ENCODE measurements around the gene XIRP2.
"Not testable (repeated sequence)": the region's sequence is repeated elsewhere in the genome, so short reads cannot be mapped to it uniquely, and the experiment has no call there.

Gene XIRP2

GRCh38 chr2:167265004-167265403 is 376.7 kb downstream of the XIRP2 start:
- no peaks in the 10 kb centered on the region for H3K27me3 ChIP-seq (replicated peaks; ENCODE audit: control insufficient read depth, insufficient read depth, low read length)
- no peaks in the 10 kb centered on the region for H3K36me3 ChIP-seq (ENCODE audit: control insufficient read depth, insufficient read depth, low read length)
- no peak for TF ChIP-seq CTCF (IDR thresholded peaks at IDR 0.05; ENCODE audit: insufficient read depth, low read length, poor library complexity, severe bottlenecking)
- H3K4me3 ChIP-seq (replicated peaks; ENCODE audit: low read depth, low read length), result no peak overlapping the region
- no peak for DNase-seq (ENCODE audit: extremely low read depth, insufficient read length)

GRCh38 chr2:167265722-167266121 is 377.4 kb downstream of the XIRP2 start:
- no peak for TF ChIP-seq CTCF (IDR thresholded peaks at IDR 0.05; ENCODE audit: insufficient read depth, low read length, poor library complexity, severe bottlenecking)
- Histone ChIP-seq H3K4me3 (replicated peaks; ENCODE audit: low read depth, low read length) (no peak overlapping the region), H3K36me3 (ENCODE audit: control insufficient read depth, insufficient read depth, low read length) (no peaks in the 10 kb centered on the region), H3K27me3 (replicated peaks; ENCODE audit: control insufficient read depth, insufficient read depth, low read length) (no peaks in the 10 kb centered on the region)
- DNase-seq (ENCODE audit: extremely low read depth, insufficient read length), result no peak

GRCh38 chr2:167268245-167268644 is 380.0 kb downstream of the XIRP2 start:
- DNase-seq (ENCODE audit: extremely low read depth, insufficient read length); H3K4me3 ChIP-seq (replicated peaks; ENCODE audit: low read depth, low read length): not testable (repeated sequence)

GRCh38 chr2:167271932-167272331 is 383.7 kb downstream of the XIRP2 start:
- H3K4me3 ChIP-seq (replicated peaks; ENCODE audit: low read depth, low read length), result no peak overlapping the region
- H3K27me3 ChIP-seq (replicated peaks; ENCODE audit: control insufficient read depth, insufficient read depth, low read length), result no peaks in the 10 kb centered on the region

More at GRCh38 chr2:167268245-167268644, 380.0 kb downstream of the XIRP2 start:
- not testable (repeated sequence) for H3K36me3 ChIP-seq (ENCODE audit: control insufficient read depth, insufficient read depth, low read length); H3K27me3 ChIP-seq (replicated peaks; ENCODE audit: control insufficient read depth, insufficient read depth, low read length)

GRCh38 chr2:167275046-167275445 is 386.8 kb downstream of the XIRP2 start:
- no peak for DNase-seq (ENCODE audit: extremely low read depth, insufficient read length)
- TF ChIP-seq CTCF (IDR thresholded peaks at IDR 0.05; ENCODE audit: insufficient read depth, low read length, poor library complexity, severe bottlenecking), result no peak
- no peak overlapping the region for H3K4me3 ChIP-seq (replicated peaks; ENCODE audit: low read depth, low read length)

More at GRCh38 chr2:167271932-167272331, 383.7 kb downstream of the XIRP2 start:
- no peak for TF ChIP-seq CTCF (IDR thresholded peaks at IDR 0.05; ENCODE audit: insufficient read depth, low read length, poor library complexity, severe bottlenecking)
- DNase-seq (ENCODE audit: extremely low read depth, insufficient read length), result no peak
- no peaks in the 10 kb centered on the region for H3K36me3 ChIP-seq (ENCODE audit: control insufficient read depth, insufficient read depth, low read length)

GRCh38 chr2:167279810-167280209 is 391.5 kb downstream of the XIRP2 start:
- no peaks in the 10 kb centered on the region for H3K36me3 ChIP-seq (ENCODE audit: control insufficient read depth, insufficient read depth, low read length)
- TF ChIP-seq CTCF (IDR thresholded peaks at IDR 0.05; ENCODE audit: insufficient read depth, low read length, poor library complexity, severe bottlenecking), result no peak
- no peaks in the 10 kb centered on the region for H3K27me3 ChIP-seq (replicated peaks; ENCODE audit: control insufficient read depth, insufficient read depth, low read length)
- H3K4me3 ChIP-seq (replicated peaks; ENCODE audit: low read depth, low read length), result no peak overlapping the region
- DNase-seq (ENCODE audit: extremely low read depth, insufficient read length), result no peak

More at GRCh38 chr2:167275046-167275445, 386.8 kb downstream of the XIRP2 start:
- H3K36me3 ChIP-seq (ENCODE audit: control insufficient read depth, insufficient read depth, low read length), result no peaks in the 10 kb centered on the region
- no peaks in the 10 kb centered on the region for H3K27me3 ChIP-seq (replicated peaks; ENCODE audit: control insufficient read depth, insufficient read depth, low read length)
